CD4-positive, CD25-positive, alpha-beta regulatory T cell (primary cell): Measurements from ENCODE around the gene GPC5. TPM values are rescaled to one million over a fixed set of nuclear protein-coding genes. Genes with fewer than 3 reads are reported as not detected.
"Not testable (repeated sequence)": the region's sequence is repeated elsewhere in the genome, so short reads cannot be mapped to it uniquely, and the experiment has no call there.

Source experiments
- ATAC-seq, 2 donors: fragments of 150-1000 bp; cut with Tn5 transposase; one replicate each; pipeline ENCODE4 v1.10.0; 2021; ENCODE audit warnings: low read depth in 2 of 2, moderate number of reproducible peaks in 2 of 2, moderate library complexity in 1 of 2
- DNase-seq, 3 donors: peaks; one replicate each; pipeline versions ENCODE4 v3.0.0 to v3.0.0-alpha.2; 2012 to 2022; ENCODE audit warnings: mixed read lengths in 1 of 3
- H3K27ac ChIP-seq: one replicate; pipeline ENCODE4 v1.7.0; 2013; ENCODE audit warnings: mild to moderate bottlenecking, low read length; ENCODE audit not compliant: insufficient read depth, poor library complexity, severe bottlenecking
- H3K27me3 ChIP-seq: one replicate; pipeline ENCODE4 v1.7.0; 2013; ENCODE audit warnings: low read length; ENCODE audit not compliant: control insufficient read depth, insufficient read depth
- H3K36me3 ChIP-seq: one replicate; pipeline ENCODE4 v1.7.0; 2013; ENCODE audit warnings: mild to moderate bottlenecking, low read length, moderate library complexity; ENCODE audit not compliant: control insufficient read depth, insufficient read depth
- H3K4me1 ChIP-seq: 2 replicates; pipeline ENCODE4 v1.7.0; 2013; ENCODE audit warnings: mild to moderate bottlenecking, low read length; ENCODE audit not compliant: insufficient read depth, control insufficient read depth, poor library complexity, severe bottlenecking
- H3K4me3 ChIP-seq: one replicate; pipeline ENCODE4 v1.7.0; 2013; ENCODE audit warnings: low read depth, mild to moderate bottlenecking, low read length, moderate library complexity
- H3K9me3 ChIP-seq, 2 experiments: 1 replicate in 1 of 2; 2 replicates in 1 of 2; pipeline ENCODE4 v1.7.0; 2013; ENCODE audit warnings: low read length in 2 of 2, mild to moderate bottlenecking in 1 of 2, moderate library complexity in 1 of 2; ENCODE audit not compliant: control insufficient read depth in 2 of 2
- H3K27ac Mint-ChIP-seq, 3 donors: one replicate each; pipeline ENCODE4 v1.8.0; 2020 to 2022; ENCODE audit warnings: mild to moderate bottlenecking in 3 of 3, mixed read lengths in 3 of 3, moderate library complexity in 2 of 3
- H3K27me3 Mint-ChIP-seq: one replicate; pipeline ENCODE4 v1.8.0; 2022; ENCODE audit warnings: mild to moderate bottlenecking, mixed read lengths
- H3K36me3 Mint-ChIP-seq: one replicate; pipeline ENCODE4 v1.8.0; 2020; ENCODE audit warnings: mixed read lengths
- H3K4me1 Mint-ChIP-seq, 4 donors: one replicate each; pipeline ENCODE4 v1.8.0; 2020 to 2022; ENCODE audit warnings: mixed read lengths in 4 of 4, mild to moderate bottlenecking in 1 of 4
- H3K4me3 Mint-ChIP-seq, 4 donors: one replicate each; pipeline ENCODE4 v1.8.0; 2020 to 2022; ENCODE audit warnings: mild to moderate bottlenecking in 4 of 4, mixed read lengths in 4 of 4, moderate library complexity in 3 of 4
- H3K9me3 Mint-ChIP-seq, 7 donors: one replicate each; pipeline ENCODE4 v1.8.0; 2020 to 2022; ENCODE audit warnings: mixed read lengths in 7 of 7, mild to moderate bottlenecking in 3 of 7, moderate library complexity in 2 of 7
- polyA plus RNA-seq, 4 donors: library from polyadenylated mRNA; unstranded; fragments of 300-500 nt; fragmentation: Illumina TruSeq; gene quantifications; one replicate each; pipeline ENCODE4 v1.2.3, GENCODE V29; 2021
- total RNA-seq: library from RNA; stranded (reverse); gene quantifications from one replicate; pipeline ENCODE4 v1.2.3, GENCODE V29; 2022

The GPC5 gene
- total and polyA plus RNA-seq, 5 donors from 2014 or later, result 0.29 to 0.81 (median 0.59) TPM; not detected in 2

DNA sequence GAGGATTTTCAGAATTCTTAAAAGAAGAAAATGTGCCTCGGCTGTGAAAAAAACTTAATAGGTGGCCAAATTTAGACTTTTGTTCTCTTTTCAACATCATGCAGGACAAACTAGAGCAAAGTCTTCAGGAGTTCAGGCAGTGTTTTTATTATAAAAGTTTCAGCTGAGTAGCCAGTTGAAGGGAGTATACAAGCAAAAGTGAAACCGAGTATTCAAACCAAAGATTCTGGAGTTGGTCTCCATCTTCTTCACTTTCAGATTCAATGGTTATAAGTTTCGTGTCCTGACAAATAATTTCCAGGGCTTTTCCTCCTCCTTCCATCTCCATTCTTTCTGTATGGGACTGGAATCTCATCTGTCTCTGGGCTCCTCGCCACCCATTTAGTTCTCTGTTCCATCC is 379.7 kb downstream of the GPC5 start:
- peaks cover 0 to 10% (median 2%) of the 10 kb centered on the region in 7 donors for H3K9me3 Mint-ChIP-seq
- no peaks in the 10 kb centered on the region for H3K27me3 Mint-ChIP-seq
- no peaks in the 10 kb centered on the region for H3K4me1 Mint-ChIP-seq
- H3K9me3 ChIP-seq, result no peaks in the 10 kb centered on the region
- no peaks in the 10 kb centered on the region for H3K27me3 ChIP-seq
- no peak overlapping the region for H3K4me3 ChIP-seq
- H3K36me3 ChIP-seq, result no peaks in the 10 kb centered on the region
- ATAC-seq (no peak), DNase-seq (no peak)
- H3K4me3 Mint-ChIP-seq, result no peak overlapping the region
- H3K27ac Mint-ChIP-seq, result no peak overlapping the region
- no peaks in the 10 kb centered on the region for H3K36me3 Mint-ChIP-seq
- H3K4me1 ChIP-seq, result no peaks in the 10 kb centered on the region
- H3K27ac ChIP-seq, result no peak overlapping the region

DNA sequence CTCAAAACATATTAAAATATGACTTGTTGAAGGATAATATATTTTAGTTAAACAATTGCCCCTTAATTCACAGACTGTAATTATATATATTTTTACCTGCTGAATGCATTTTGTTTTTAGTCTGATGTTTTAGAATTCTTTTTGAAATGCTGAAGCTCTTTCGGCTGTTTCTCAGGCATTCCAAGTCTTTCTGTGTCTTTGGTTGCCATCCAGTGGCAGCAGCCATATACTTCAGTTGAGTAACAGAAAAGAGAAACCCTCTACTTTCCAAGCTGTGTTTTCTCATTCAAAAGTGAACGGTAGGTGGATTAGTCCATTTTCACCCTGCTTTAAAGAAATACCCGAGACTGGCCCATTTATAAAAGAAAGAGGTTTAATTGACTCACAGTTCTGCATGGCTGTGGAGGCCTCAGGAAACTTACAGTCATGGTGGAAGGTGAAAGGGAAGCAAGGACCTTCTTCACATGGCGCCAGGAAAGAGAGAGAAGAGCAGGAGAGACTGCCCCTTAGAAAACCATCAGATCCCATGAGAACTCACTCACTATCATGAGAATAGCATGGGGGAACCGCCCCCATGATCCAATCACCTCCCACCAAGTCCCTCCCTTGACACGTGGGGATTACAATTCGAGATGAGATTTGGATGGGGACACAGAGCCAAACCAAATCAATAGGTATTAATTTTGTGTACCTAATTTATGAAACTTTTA is 383.7 kb downstream of the GPC5 start:
- not testable (repeated sequence) for H3K27me3 Mint-ChIP-seq, H3K27me3 ChIP-seq, H3K27ac ChIP-seq, H3K9me3 ChIP-seq, H3K36me3 Mint-ChIP-seq, ATAC-seq, H3K4me1 ChIP-seq, H3K36me3 ChIP-seq, H3K4me3 Mint-ChIP-seq, H3K4me3 ChIP-seq, DNase-seq, H3K4me1 Mint-ChIP-seq, H3K27ac Mint-ChIP-seq
- H3K9me3 Mint-ChIP-seq, result peaks cover 0 to 11% (median 3%) of the 10 kb centered on the region in 7 donors

DNA sequence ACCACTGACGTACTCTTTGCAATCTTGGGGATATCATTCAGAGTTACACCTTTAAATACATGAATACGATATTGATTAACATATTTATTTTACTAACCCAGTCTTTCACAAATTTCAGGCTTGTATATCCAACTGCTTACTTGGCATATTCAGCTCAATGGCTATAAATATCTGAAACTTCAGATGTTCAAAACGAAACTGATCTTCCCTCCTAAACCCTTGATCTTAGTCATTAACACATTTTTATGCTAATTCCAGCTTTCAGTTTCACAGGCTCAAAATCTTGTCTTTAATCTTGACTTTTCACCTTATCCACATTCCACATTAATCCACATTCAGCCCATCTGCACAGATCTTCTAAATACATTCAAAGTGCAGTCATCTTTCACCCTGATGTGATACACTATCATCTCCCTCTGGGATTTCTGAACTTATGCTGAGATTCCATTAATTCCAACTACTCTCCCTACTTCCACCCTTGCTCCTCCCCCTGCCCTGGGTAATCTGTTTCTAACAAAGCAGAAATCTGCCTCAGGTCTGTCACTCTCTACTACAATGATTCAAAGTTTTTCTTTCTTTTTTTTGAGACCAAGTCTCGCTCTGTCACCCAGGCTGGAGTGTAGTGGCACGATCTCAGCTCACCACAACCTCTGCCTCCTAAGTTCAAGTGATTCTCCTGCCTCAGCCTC is 387.2 kb downstream of the GPC5 start:
- Histone ChIP-seq H3K27ac (no peak overlapping the region), H3K36me3 (no peaks in the 10 kb centered on the region), H3K4me1 (no peaks in the 10 kb centered on the region), H3K4me3 (no peak overlapping the region), H3K27me3 (no peaks in the 10 kb centered on the region), H3K9me3 (peaks cover 0 to 1% of the 10 kb centered on the region in 2 experiments)
- Mint-ChIP-seq H3K4me3 (no peak overlapping the region), H3K36me3 (no peaks in the 10 kb centered on the region), H3K9me3 (peaks cover 0 to 10% (median 3%) of the 10 kb centered on the region in 7 donors), H3K27me3 (no peaks in the 10 kb centered on the region), H3K27ac (no peak overlapping the region), H3K4me1 (peaks cover 0 to 3% (median 0%) of the 10 kb centered on the region in 4 donors)
- no peak for DNase-seq
- ATAC-seq, result no peak

DNA sequence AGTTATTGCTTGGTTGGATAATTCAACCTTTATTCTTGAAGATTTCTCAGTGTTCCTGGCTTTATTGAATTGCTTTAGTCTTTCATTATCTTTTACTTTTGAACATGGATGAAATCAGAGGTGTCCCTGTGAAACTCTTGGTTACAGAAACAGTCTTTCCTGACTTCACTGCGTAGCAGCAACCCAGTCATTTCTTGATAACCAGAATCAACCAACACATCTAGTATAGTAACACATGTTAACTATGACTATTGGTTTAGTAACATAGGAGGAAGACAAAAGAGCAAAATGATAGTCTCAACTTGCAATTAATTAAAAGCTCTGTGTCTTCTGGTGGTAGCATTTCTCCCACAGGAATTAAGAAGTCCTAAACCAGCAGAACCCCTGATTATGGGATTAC is 393.6 kb downstream of the GPC5 start:
- ATAC-seq (no peak), DNase-seq (no peak)
- Histone ChIP-seq H3K27ac (no peak overlapping the region), H3K9me3 (no peaks in the 10 kb centered on the region), H3K4me3 (no peak overlapping the region), H3K36me3 (no peaks in the 10 kb centered on the region), H3K4me1 (no peaks in the 10 kb centered on the region), H3K27me3 (no peaks in the 10 kb centered on the region)
- H3K4me3 Mint-ChIP-seq, result no peak overlapping the region
- no peak overlapping the region for H3K27ac Mint-ChIP-seq
- peaks cover 0 to 6% (median 3%) of the 10 kb centered on the region in 7 donors for H3K9me3 Mint-ChIP-seq
- H3K27me3 Mint-ChIP-seq, result no peaks in the 10 kb centered on the region
- H3K4me1 Mint-ChIP-seq, result no peaks in the 10 kb centered on the region
- H3K36me3 Mint-ChIP-seq, result no peaks in the 10 kb centered on the region

DNA sequence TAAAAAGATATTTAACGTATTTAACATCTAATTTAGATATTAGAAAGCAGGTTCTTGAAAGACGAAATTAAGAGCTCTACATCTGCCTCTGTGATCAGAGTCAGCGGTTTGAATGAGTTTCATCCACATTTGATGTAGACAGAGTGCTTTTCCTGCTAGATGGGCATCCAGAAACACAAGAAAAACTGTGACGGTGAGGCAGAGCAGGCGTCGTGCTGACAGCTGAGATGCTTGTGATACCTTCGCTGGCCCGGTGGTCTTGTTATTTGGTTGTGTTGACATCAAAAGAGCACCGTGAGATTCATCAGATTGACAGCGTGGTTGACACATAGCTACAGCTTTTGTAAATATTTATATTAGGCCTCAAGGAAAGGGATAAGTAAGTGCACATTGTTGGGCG is 399.1 kb downstream of the GPC5 start:
- Histone ChIP-seq H3K4me1 (no peaks in the 10 kb centered on the region), H3K4me3 (no peak overlapping the region), H3K9me3 (peaks cover 0 to 1% of the 10 kb centered on the region in 2 experiments), H3K36me3 (no peaks in the 10 kb centered on the region), H3K27ac (no peak overlapping the region), H3K27me3 (no peaks in the 10 kb centered on the region)
- H3K27ac Mint-ChIP-seq, result no peak overlapping the region
- no peaks in the 10 kb centered on the region for H3K4me1 Mint-ChIP-seq
- no peak overlapping the region for H3K4me3 Mint-ChIP-seq
- no peak for DNase-seq
- H3K9me3 Mint-ChIP-seq, result peaks cover 2 to 11% (median 4%) of the 10 kb centered on the region in 7 donors
- no peak for ATAC-seq
- H3K36me3 Mint-ChIP-seq, result no peaks in the 10 kb centered on the region
- H3K27me3 Mint-ChIP-seq, result no peaks in the 10 kb centered on the region

DNA sequence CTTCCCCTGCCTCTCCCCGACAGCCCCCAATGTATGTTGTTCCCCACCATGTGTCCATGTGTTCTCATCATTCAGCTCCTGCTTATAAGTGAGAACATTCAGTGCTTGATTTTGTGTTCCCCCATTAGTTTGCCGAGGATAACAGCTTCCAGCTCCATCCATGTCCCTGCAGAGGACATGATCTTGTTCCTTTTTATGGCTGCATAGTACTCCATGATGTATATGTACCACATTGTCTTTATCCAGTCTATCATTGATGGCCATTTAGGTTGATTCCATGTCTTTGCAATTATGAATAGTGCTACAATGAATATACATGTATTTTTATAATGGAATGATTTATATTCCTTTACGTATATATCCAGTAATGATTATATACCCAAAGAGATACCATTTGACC is 399.9 kb downstream of the GPC5 start:
- not testable (repeated sequence) for H3K4me3 Mint-ChIP-seq, H3K27ac ChIP-seq

DNA sequence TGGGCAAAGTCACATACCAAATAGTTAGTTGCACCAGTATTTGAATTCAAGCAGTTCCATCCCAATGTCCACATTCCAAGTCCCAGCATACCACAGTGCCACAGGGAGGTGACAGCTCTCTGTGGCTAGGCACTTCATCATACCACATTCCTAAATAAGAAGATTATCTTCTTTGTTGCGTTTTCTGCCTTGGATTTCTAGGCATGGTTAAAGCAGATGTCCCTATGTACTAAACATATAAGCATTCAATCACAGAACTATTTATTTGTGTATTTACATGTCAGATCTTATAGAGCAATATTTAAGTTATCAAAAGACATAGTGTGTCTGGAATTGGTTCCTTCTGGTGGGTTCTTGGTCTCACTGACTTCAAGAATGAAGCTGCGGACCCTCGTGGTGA is 403.4 kb downstream of the GPC5 start:
- H3K4me3 Mint-ChIP-seq, DNase-seq, H3K36me3 Mint-ChIP-seq, H3K27ac ChIP-seq, H3K4me1 Mint-ChIP-seq, H3K36me3 ChIP-seq, H3K27me3 Mint-ChIP-seq, H3K9me3 ChIP-seq, H3K4me1 ChIP-seq, H3K27me3 ChIP-seq, H3K4me3 ChIP-seq, H3K27ac Mint-ChIP-seq, ATAC-seq, H3K9me3 Mint-ChIP-seq: not testable (repeated sequence)

More for the DNA sequence above, 399.9 kb downstream of the GPC5 start:
- H3K4me3 ChIP-seq, H3K9me3 ChIP-seq, H3K27me3 Mint-ChIP-seq, DNase-seq, H3K36me3 Mint-ChIP-seq, H3K27me3 ChIP-seq, H3K27ac Mint-ChIP-seq, H3K4me1 ChIP-seq, ATAC-seq, H3K4me1 Mint-ChIP-seq, H3K36me3 ChIP-seq: not testable (repeated sequence)
- H3K9me3 Mint-ChIP-seq, result peaks cover 2 to 11% (median 3%) of the 10 kb centered on the region in 7 donors

DNA sequence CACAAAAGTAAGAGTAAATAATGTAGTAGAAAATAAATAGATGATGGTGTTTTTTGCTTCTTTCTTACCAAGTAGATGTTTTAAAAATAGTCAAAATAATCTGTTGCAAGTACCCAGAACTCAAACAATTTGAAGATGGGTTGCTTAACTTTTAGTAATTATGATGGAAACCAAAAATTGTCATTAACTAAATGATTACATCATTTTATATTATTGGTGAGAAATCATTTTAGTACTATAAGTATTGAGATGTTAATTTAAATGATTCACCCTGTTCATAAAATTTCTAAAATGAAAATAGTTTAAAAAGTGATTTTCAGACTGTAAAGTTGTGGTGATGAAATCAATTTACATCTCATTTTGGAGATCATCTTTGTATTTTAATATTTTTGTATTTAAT is 404.5 kb downstream of the GPC5 start:
- no peaks in the 10 kb centered on the region for H3K27me3 Mint-ChIP-seq
- no peak overlapping the region for H3K4me3 Mint-ChIP-seq
- H3K4me1 ChIP-seq, result no peaks in the 10 kb centered on the region
- peaks cover 0 to 10% (median 3%) of the 10 kb centered on the region in 7 donors for H3K9me3 Mint-ChIP-seq
- peaks cover 0 to 1% of the 10 kb centered on the region in 2 experiments for H3K9me3 ChIP-seq
- ATAC-seq, result no peak
- no peak for DNase-seq
- H3K4me3 ChIP-seq, result no peak overlapping the region
- H3K36me3 ChIP-seq, result no peaks in the 10 kb centered on the region
- H3K4me1 Mint-ChIP-seq, result no peaks in the 10 kb centered on the region
- no peak overlapping the region for H3K27ac Mint-ChIP-seq
- H3K27me3 ChIP-seq, result no peaks in the 10 kb centered on the region
- H3K27ac ChIP-seq, result no peak overlapping the region
- H3K36me3 Mint-ChIP-seq, result no peaks in the 10 kb centered on the region
